ENCODE measurements around the gene MEF2A. TPM values are rescaled to one million over a fixed set of nuclear protein-coding genes. Genes with fewer than 3 reads are reported as not detected.

Gene MEF2A
- total and polyA plus RNA-seq, 9 donors: 36.0 to 58.1 (median 45.4) TPM

- H3K36me3 ChIP-seq (ENCODE audit: control insufficient read depth, insufficient read depth, low read length): peaks cover 10% of the 10 kb centered on the region
- no peak for DNase-seq
- H3K27me3 ChIP-seq (ENCODE audit: control insufficient read depth, insufficient read depth, low read length): no peaks in the 10 kb centered on the region
- H3K9me3 ChIP-seq (replicated peaks; ENCODE audit: control insufficient read depth, low read depth, low read length): peaks cover 12% of the 10 kb centered on the region
- H3K4me3 ChIP-seq (ENCODE audit: low read length): no peak overlapping the region
- no CpG with 5 or more reads among the region's 3 CpGs for WGBS (ENCODE audit: insufficient coverage)
- no peak overlapping the region for H3K27ac ChIP-seq (ENCODE audit: low read length)
- H3K4me1 ChIP-seq (ENCODE audit: control insufficient read depth, insufficient read depth, low read length): no peaks in the 10 kb centered on the region
Measured at GRCh38 chr15:99598296-99598695, 32.5 kb downstream of the MEF2A start.

- Histone ChIP-seq H3K36me3 (ENCODE audit: control insufficient read depth, insufficient read depth, low read length) (peaks cover 10% of the 10 kb centered on the region), H3K27ac (ENCODE audit: low read length) (no peak overlapping the region), H3K4me1 (ENCODE audit: control insufficient read depth, insufficient read depth, low read length) (no peaks in the 10 kb centered on the region), H3K9me3 (replicated peaks; ENCODE audit: control insufficient read depth, low read depth, low read length) (peaks cover 4% of the 10 kb centered on the region), H3K27me3 (ENCODE audit: control insufficient read depth, insufficient read depth, low read length) (no peaks in the 10 kb centered on the region), H3K4me3 (ENCODE audit: low read length) (no peak overlapping the region)
- no CpG with 5 or more reads among the region's 1 CpG for WGBS (ENCODE audit: insufficient coverage)
- DNase-seq: no peak
Measured at GRCh38 chr15:99603828-99604227, 38.0 kb downstream of the MEF2A start.

GRCh38 chr15:99604865-99605264, 39.1 kb downstream of the MEF2A start:
- H3K27me3 ChIP-seq (ENCODE audit: control insufficient read depth, insufficient read depth, low read length): no peaks in the 10 kb centered on the region
- H3K27ac ChIP-seq (ENCODE audit: low read length): no peak overlapping the region
- H3K4me3 ChIP-seq (ENCODE audit: low read length): no peak overlapping the region
- H3K4me1 ChIP-seq (ENCODE audit: control insufficient read depth, insufficient read depth, low read length): no peaks in the 10 kb centered on the region
- H3K36me3 ChIP-seq (ENCODE audit: control insufficient read depth, insufficient read depth, low read length): peaks cover 8% of the 10 kb centered on the region
- WGBS (ENCODE audit: insufficient coverage): no CpG with 5 or more reads among the region's 6 CpGs
- DNase-seq: no peak
- peaks cover 4% of the 10 kb centered on the region for H3K9me3 ChIP-seq (replicated peaks; ENCODE audit: control insufficient read depth, low read depth, low read length)

GRCh38 chr15:99605490-99605931, 39.7 kb downstream of the MEF2A start:
- Histone ChIP-seq H3K27me3 (ENCODE audit: control insufficient read depth, insufficient read depth, low read length) (no peaks in the 10 kb centered on the region), H3K9me3 (replicated peaks; ENCODE audit: control insufficient read depth, low read depth, low read length) (no peaks in the 10 kb centered on the region), H3K4me1 (ENCODE audit: control insufficient read depth, insufficient read depth, low read length) (no peaks in the 10 kb centered on the region), H3K36me3 (ENCODE audit: control insufficient read depth, insufficient read depth, low read length) (peaks cover 3% of the 10 kb centered on the region), H3K4me3 (ENCODE audit: low read length) (no peak overlapping the region), H3K27ac (ENCODE audit: low read length) (no peak overlapping the region)
- no CpG with 5 or more reads among the region's 6 CpGs for WGBS (ENCODE audit: insufficient coverage)
- no peak for DNase-seq

GRCh38 chr15:99605990-99606389, 40.2 kb downstream of the MEF2A start:
- no peak overlapping the region for H3K27ac ChIP-seq (ENCODE audit: low read length)
- no peak for DNase-seq
- WGBS (ENCODE audit: insufficient coverage): no CpG with 5 or more reads among the region's 5 CpGs

GRCh38 chr15:99606646-99607045, 40.9 kb downstream of the MEF2A start:
- DNase-seq: no peak
- Histone ChIP-seq H3K4me1 (ENCODE audit: control insufficient read depth, insufficient read depth, low read length) (no peaks in the 10 kb centered on the region), H3K27ac (ENCODE audit: low read length) (no peak overlapping the region), H3K36me3 (ENCODE audit: control insufficient read depth, insufficient read depth, low read length) (peaks cover 3% of the 10 kb centered on the region), H3K27me3 (ENCODE audit: control insufficient read depth, insufficient read depth, low read length) (no peaks in the 10 kb centered on the region), H3K9me3 (replicated peaks; ENCODE audit: control insufficient read depth, low read depth, low read length) (no peaks in the 10 kb centered on the region), H3K4me3 (ENCODE audit: low read length) (no peak overlapping the region)
- WGBS (ENCODE audit: insufficient coverage): no CpG with 5 or more reads among the region's 2 CpGs

More at GRCh38 chr15:99605990-99606389, 40.2 kb downstream of the MEF2A start:
- no peaks in the 10 kb centered on the region for H3K9me3 ChIP-seq (replicated peaks; ENCODE audit: control insufficient read depth, low read depth, low read length)
- no peaks in the 10 kb centered on the region for H3K4me1 ChIP-seq (ENCODE audit: control insufficient read depth, insufficient read depth, low read length)
- no peak overlapping the region for H3K4me3 ChIP-seq (ENCODE audit: low read length)
- H3K27me3 ChIP-seq (ENCODE audit: control insufficient read depth, insufficient read depth, low read length): no peaks in the 10 kb centered on the region
- H3K36me3 ChIP-seq (ENCODE audit: control insufficient read depth, insufficient read depth, low read length): peaks cover 3% of the 10 kb centered on the region

GRCh38 chr15:99613481-99613880, 47.7 kb downstream of the MEF2A start:
- DNase-seq: no peak
- Histone ChIP-seq H3K4me1 (ENCODE audit: control insufficient read depth, insufficient read depth, low read length) (no peaks in the 10 kb centered on the region), H3K36me3 (ENCODE audit: control insufficient read depth, insufficient read depth, low read length) (no peaks in the 10 kb centered on the region), H3K27me3 (ENCODE audit: control insufficient read depth, insufficient read depth, low read length) (no peaks in the 10 kb centered on the region), H3K9me3 (replicated peaks; ENCODE audit: control insufficient read depth, low read depth, low read length) (no peaks in the 10 kb centered on the region), H3K4me3 (ENCODE audit: low read length) (no peak overlapping the region), H3K27ac (ENCODE audit: low read length) (no peak overlapping the region)
- 82% methylated on average over 1 of the region's 3 CpGs for WGBS (ENCODE audit: insufficient coverage)

GRCh38 chr15:99613887-99614647, 48.3 kb downstream of the MEF2A start:
- no peaks in the 10 kb centered on the region for H3K9me3 ChIP-seq (replicated peaks; ENCODE audit: control insufficient read depth, low read depth, low read length)
- H3K27me3 ChIP-seq (ENCODE audit: control insufficient read depth, insufficient read depth, low read length): no peaks in the 10 kb centered on the region
- no peak overlapping the region for H3K4me3 ChIP-seq (ENCODE audit: low read length)
- no CpG with 5 or more reads among the region's 6 CpGs for WGBS (ENCODE audit: insufficient coverage)
- DNase-seq: peak; percentile 16
- H3K36me3 ChIP-seq (ENCODE audit: control insufficient read depth, insufficient read depth, low read length): no peaks in the 10 kb centered on the region
- H3K27ac ChIP-seq (ENCODE audit: low read length): no peak overlapping the region
- peaks cover 3% of the 10 kb centered on the region for H3K4me1 ChIP-seq (ENCODE audit: control insufficient read depth, insufficient read depth, low read length)

- DNase-seq: peak; percentile 13
- Histone ChIP-seq H3K27ac (ENCODE audit: low read length) (peak overlapping the region; percentile 44), H3K27me3 (ENCODE audit: control insufficient read depth, insufficient read depth, low read length) (no peaks in the 10 kb centered on the region), H3K9me3 (replicated peaks; ENCODE audit: control insufficient read depth, low read depth, low read length) (no peaks in the 10 kb centered on the region), H3K4me3 (ENCODE audit: low read length) (no peak overlapping the region), H3K36me3 (ENCODE audit: control insufficient read depth, insufficient read depth, low read length) (no peaks in the 10 kb centered on the region), H3K4me1 (ENCODE audit: control insufficient read depth, insufficient read depth, low read length) (peaks cover 5% of the 10 kb centered on the region)
- WGBS (ENCODE audit: insufficient coverage): 33% methylated on average over 1 of the region's 1 CpG
Measured at GRCh38 chr15:99614749-99615288, 49.0 kb downstream of the MEF2A start.

GRCh38 chr15:99615460-99615859, 49.7 kb downstream of the MEF2A start:
- H3K27ac ChIP-seq (ENCODE audit: low read length): no peak overlapping the region

More at GRCh38 chr15:99615460-99615859, 49.7 kb downstream of the MEF2A start:
- H3K4me1 ChIP-seq (ENCODE audit: control insufficient read depth, insufficient read depth, low read length): peaks cover 5% of the 10 kb centered on the region
- no CpG with 5 or more reads among the region's 3 CpGs for WGBS (ENCODE audit: insufficient coverage)
- DNase-seq: no peak
- H3K27me3 ChIP-seq (ENCODE audit: control insufficient read depth, insufficient read depth, low read length): no peaks in the 10 kb centered on the region
- no peaks in the 10 kb centered on the region for H3K9me3 ChIP-seq (replicated peaks; ENCODE audit: control insufficient read depth, low read depth, low read length)
- no peak overlapping the region for H3K4me3 ChIP-seq (ENCODE audit: low read length)
- no peaks in the 10 kb centered on the region for H3K36me3 ChIP-seq (ENCODE audit: control insufficient read depth, insufficient read depth, low read length)

Data from muscle of leg (tissue), 11 donors.